Type B pancreatic cell (in vitro differentiated cells): ENCODE results near the gene C1QB. TPM values are rescaled to one million over a fixed set of nuclear protein-coding genes. Genes with fewer than 3 reads are reported as not detected.

Experiments used
- DNase-seq: peaks from one replicate; pipeline ENCODE4 v3.0.0; 2021; ENCODE audit warnings: mixed read lengths; ENCODE audit not compliant: unreplicated experiment; ENCODE audit errors: extremely low spot score
- H3K27ac Mint-ChIP-seq: 2 replicates; pipeline ENCODE4 v1.8.0; 2021; ENCODE audit warnings: mild to moderate bottlenecking, mixed read lengths
- H3K27me3 Mint-ChIP-seq: 2 replicates; pipeline ENCODE4 v1.8.0; 2021; ENCODE audit warnings: mixed read lengths
- H3K36me3 Mint-ChIP-seq: 2 replicates; pipeline ENCODE4 v1.8.0; 2021; ENCODE audit warnings: mixed read lengths
- H3K4me1 Mint-ChIP-seq: one replicate; pipeline ENCODE4 v1.8.0; 2021; ENCODE audit warnings: mixed read lengths; ENCODE audit not compliant: unreplicated experiment
- H3K4me3 Mint-ChIP-seq: 2 replicates; pipeline ENCODE4 v1.8.0; 2021; ENCODE audit warnings: mild to moderate bottlenecking, mixed read lengths
- H3K9me3 Mint-ChIP-seq: 2 replicates; pipeline ENCODE4 v1.8.0; 2021; ENCODE audit warnings: mixed read lengths
- CTCF ChIP-seq: fragments of 200-600 bp; sonication (generic); conservative IDR thresholded peaks from 2 replicates; pipeline ENCODE4 v1.5.0; 2021; ENCODE audit warnings: antibody characterized with exemption, mild to moderate bottlenecking
- total RNA-seq: library from RNA; stranded (reverse); gene quantifications from 2 replicates; pipeline ENCODE4 v1.2.1, GENCODE V29; 2021; ENCODE audit warnings: low replicate concordance

C1QB gene
- total RNA-seq, 1 donor from 2014 or later, result not detected

- Mint-ChIP-seq H3K27me3 (peaks cover 12% of the 10 kb centered on the region), H3K27ac (no peak overlapping the region), H3K4me3 (no peak overlapping the region), H3K36me3 (no peaks in the 10 kb centered on the region), H3K4me1 (peaks cover 12% of the 10 kb centered on the region), H3K9me3 (no peaks in the 10 kb centered on the region)
- DNase-seq, result no peak
- no peak for TF ChIP-seq CTCF
Measured at GRCh38 chr1:22680726-22681125, 27.7 kb downstream of the C1QB start.

GRCh38 chr1:22681556-22682276, 28.7 kb downstream of the C1QB start:
- TF ChIP-seq CTCF, result no peak
- no peaks in the 10 kb centered on the region for H3K36me3 Mint-ChIP-seq
- no peak overlapping the region for H3K4me3 Mint-ChIP-seq

GRCh38 chr1:22683547-22683946, 30.5 kb downstream of the C1QB start:
- Mint-ChIP-seq H3K36me3 (no peaks in the 10 kb centered on the region), H3K4me1 (peaks cover 16% of the 10 kb centered on the region), H3K4me3 (no peak overlapping the region), H3K27me3 (peaks cover 19% of the 10 kb centered on the region), H3K27ac (no peak overlapping the region), H3K9me3 (no peaks in the 10 kb centered on the region)
- no peak for TF ChIP-seq CTCF
- DNase-seq, result no peak

More at GRCh38 chr1:22681556-22682276, 28.7 kb downstream of the C1QB start:
- Mint-ChIP-seq H3K27ac (no peak overlapping the region), H3K4me1 (peaks cover 16% of the 10 kb centered on the region), H3K27me3 (peaks cover 13% of the 10 kb centered on the region), H3K9me3 (no peaks in the 10 kb centered on the region)
- DNase-seq, result no peak

GRCh38 chr1:22685591-22686059, 32.6 kb downstream of the C1QB start:
- no peak for DNase-seq
- no peaks in the 10 kb centered on the region for H3K36me3 Mint-ChIP-seq
- no peak for TF ChIP-seq CTCF
- peaks cover 19% of the 10 kb centered on the region for H3K27me3 Mint-ChIP-seq
- peaks cover 16% of the 10 kb centered on the region for H3K4me1 Mint-ChIP-seq
- peak overlapping the region; percentile 32 for H3K4me3 Mint-ChIP-seq
- no peaks in the 10 kb centered on the region for H3K9me3 Mint-ChIP-seq
- H3K27ac Mint-ChIP-seq, result peak overlapping the region; percentile 30

GRCh38 chr1:22687191-22687590, 34.2 kb downstream of the C1QB start:
- TF ChIP-seq CTCF, result no peak
- Mint-ChIP-seq H3K9me3 (no peaks in the 10 kb centered on the region), H3K4me1 (peaks cover 16% of the 10 kb centered on the region), H3K27ac (no peak overlapping the region), H3K4me3 (no peak overlapping the region), H3K36me3 (no peaks in the 10 kb centered on the region), H3K27me3 (peaks cover 19% of the 10 kb centered on the region)
- DNase-seq, result no peak
